Measurements from ENCODE around the gene TMEM259. TPM values are rescaled to one million over a fixed set of nuclear protein-coding genes. Genes with fewer than 3 reads are reported as not detected.

TMEM259 gene
- total RNA-seq, 1 donor from 2014 or later = 157 TPM

DNA sequence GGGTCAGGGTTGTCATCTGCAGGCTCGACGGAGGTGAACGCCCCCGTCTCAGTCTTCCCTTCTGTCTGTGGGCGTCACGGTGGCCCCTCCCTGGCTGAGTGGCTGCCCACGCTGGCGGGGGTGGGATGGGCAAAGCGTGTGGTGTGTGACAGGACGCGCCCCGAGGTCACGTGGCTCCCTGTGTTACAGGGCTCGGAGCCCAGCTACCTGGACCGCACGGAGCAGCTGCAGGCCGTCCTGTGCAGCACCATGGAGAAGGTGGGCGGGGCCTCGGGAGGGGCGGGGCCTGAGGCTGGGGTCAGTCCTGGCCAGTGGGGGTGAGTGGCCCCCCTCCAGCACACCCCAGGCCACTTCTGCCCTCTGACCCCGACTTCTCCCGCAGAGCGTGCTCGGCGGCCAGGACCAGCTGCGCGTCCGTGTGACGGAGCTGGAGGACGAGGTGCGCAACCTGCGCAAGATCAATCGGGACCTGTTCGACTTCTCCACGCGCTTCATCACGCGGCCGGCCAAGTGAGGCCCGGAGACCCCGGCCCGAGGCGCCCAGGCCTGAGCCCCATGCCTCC lies 27.0 kb downstream of the TMEM259 start:
- Mint-ChIP-seq H3K4me1 (ENCODE audit: unreplicated experiment) (peaks cover 1% of the 10 kb centered on the region), H3K27ac (ENCODE audit: unreplicated experiment) (no peak overlapping the region)
- DNase-seq (ENCODE audit: extremely low spot score, unreplicated experiment) = no peak

GRCh38 chr19:993361-993830 lies 27.5 kb downstream of the TMEM259 start:
- H3K9me3 Mint-ChIP-seq (ENCODE audit: unreplicated experiment) = no peaks in the 10 kb centered on the region
- peaks cover 1% of the 10 kb centered on the region for H3K4me1 Mint-ChIP-seq (ENCODE audit: unreplicated experiment)
- peaks cover 8% of the 10 kb centered on the region for H3K36me3 Mint-ChIP-seq (ENCODE audit: unreplicated experiment)
- TF ChIP-seq, protein P1, sequence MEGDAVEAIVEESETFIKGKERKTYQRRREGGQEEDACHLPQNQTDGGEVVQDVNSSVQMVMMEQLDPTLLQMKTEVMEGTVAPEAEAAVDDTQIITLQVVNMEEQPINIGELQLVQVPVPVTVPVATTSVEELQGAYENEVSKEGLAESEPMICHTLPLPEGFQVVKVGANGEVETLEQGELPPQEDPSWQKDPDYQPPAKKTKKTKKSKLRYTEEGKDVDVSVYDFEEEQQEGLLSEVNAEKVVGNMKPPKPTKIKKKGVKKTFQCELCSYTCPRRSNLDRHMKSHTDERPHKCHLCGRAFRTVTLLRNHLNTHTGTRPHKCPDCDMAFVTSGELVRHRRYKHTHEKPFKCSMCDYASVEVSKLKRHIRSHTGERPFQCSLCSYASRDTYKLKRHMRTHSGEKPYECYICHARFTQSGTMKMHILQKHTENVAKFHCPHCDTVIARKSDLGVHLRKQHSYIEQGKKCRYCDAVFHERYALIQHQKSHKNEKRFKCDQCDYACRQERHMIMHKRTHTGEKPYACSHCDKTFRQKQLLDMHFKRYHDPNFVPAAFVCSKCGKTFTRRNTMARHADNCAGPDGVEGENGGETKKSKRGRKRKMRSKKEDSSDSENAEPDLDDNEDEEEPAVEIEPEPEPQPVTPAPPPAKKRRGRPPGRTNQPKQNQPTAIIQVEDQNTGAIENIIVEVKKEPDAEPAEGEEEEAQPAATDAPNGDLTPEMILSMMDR (IDR thresholded peaks at IDR 0.05) = no peak
- no peak for DNase-seq (ENCODE audit: extremely low spot score, unreplicated experiment)
- no peak overlapping the region for H3K27ac Mint-ChIP-seq (ENCODE audit: unreplicated experiment)
- peaks cover 14% of the 10 kb centered on the region for H3K27me3 Mint-ChIP-seq (ENCODE audit: unreplicated experiment)
- H3K4me3 Mint-ChIP-seq (ENCODE audit: unreplicated experiment) = no peak overlapping the region

More for the DNA sequence above, 27.0 kb downstream of the TMEM259 start:
- H3K4me3 Mint-ChIP-seq (ENCODE audit: unreplicated experiment) = no peak overlapping the region
- H3K27me3 Mint-ChIP-seq (ENCODE audit: unreplicated experiment) = peaks cover 17% of the 10 kb centered on the region
- H3K36me3 Mint-ChIP-seq (ENCODE audit: unreplicated experiment) = peaks cover 5% of the 10 kb centered on the region
- H3K9me3 Mint-ChIP-seq (ENCODE audit: unreplicated experiment) = no peaks in the 10 kb centered on the region
- TF ChIP-seq, protein P1 (IDR thresholded peaks at IDR 0.05) = no peak

GRCh38 chr19:992670-993055 lies 28.3 kb downstream of the TMEM259 start:
- Mint-ChIP-seq H3K4me3 (ENCODE audit: unreplicated experiment) (no peak overlapping the region), H3K27me3 (ENCODE audit: unreplicated experiment) (peaks cover 6% of the 10 kb centered on the region), H3K4me1 (ENCODE audit: unreplicated experiment) (peaks cover 4% of the 10 kb centered on the region), H3K9me3 (ENCODE audit: unreplicated experiment) (no peaks in the 10 kb centered on the region), H3K36me3 (ENCODE audit: unreplicated experiment) (peaks cover 11% of the 10 kb centered on the region), H3K27ac (ENCODE audit: unreplicated experiment) (no peak overlapping the region)
- TF ChIP-seq, protein P1 (IDR thresholded peaks at IDR 0.05) = no peak
- DNase-seq (ENCODE audit: extremely low spot score, unreplicated experiment) = no peak

GRCh38 chr19:991932-992669 lies 28.8 kb downstream of the TMEM259 start:
- H3K36me3 Mint-ChIP-seq (ENCODE audit: unreplicated experiment) = peaks cover 11% of the 10 kb centered on the region
- DNase-seq (ENCODE audit: extremely low spot score, unreplicated experiment) = no peak
- no peaks in the 10 kb centered on the region for H3K9me3 Mint-ChIP-seq (ENCODE audit: unreplicated experiment)
- H3K27me3 Mint-ChIP-seq (ENCODE audit: unreplicated experiment) = peaks cover 5% of the 10 kb centered on the region
- H3K27ac Mint-ChIP-seq (ENCODE audit: unreplicated experiment) = no peak overlapping the region
- TF ChIP-seq, protein P1 (IDR thresholded peaks at IDR 0.05) = no peak
- H3K4me1 Mint-ChIP-seq (ENCODE audit: unreplicated experiment) = peaks cover 4% of the 10 kb centered on the region
- no peak overlapping the region for H3K4me3 Mint-ChIP-seq (ENCODE audit: unreplicated experiment)

DNA sequence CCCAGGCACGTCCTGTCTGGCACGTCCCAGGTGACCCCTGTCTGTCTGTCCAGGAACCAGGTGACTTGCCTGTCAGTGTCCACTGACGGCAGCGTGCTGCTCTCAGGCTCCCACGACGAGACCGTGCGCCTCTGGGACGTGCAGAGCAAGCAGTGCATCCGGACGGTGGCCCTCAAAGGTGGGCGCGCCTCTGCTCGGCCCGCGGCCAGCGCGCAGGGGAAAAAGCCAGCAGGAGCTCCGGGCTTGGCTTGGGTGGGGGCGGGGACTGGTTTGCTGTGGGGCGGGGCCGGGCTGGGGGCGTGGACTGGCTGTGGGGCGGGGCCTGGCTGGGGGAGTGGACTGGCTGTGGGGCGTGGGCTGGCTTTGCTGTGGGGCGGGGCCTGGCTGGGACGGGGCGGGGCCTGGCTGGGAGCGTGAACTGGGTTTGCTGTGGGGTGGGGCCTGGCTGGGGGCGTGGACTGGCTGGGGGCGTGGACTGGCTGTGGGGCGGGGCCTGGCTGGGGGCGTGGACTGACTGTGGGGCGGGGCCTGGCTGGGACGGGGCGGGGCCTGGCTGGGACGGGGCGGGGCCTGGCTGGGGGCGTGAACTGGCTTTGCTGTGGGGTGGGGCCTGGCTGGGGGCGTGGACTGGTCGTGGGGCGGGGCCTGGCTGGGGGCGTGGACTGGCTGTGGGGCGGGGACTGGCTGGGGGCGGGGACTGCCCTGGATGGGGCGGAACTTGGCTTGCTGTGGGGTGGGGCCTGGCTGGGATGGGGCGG lies 29.6 kb downstream of the TMEM259 start:
- peaks cover 15% of the 10 kb centered on the region for H3K36me3 Mint-ChIP-seq (ENCODE audit: unreplicated experiment)
- DNase-seq (ENCODE audit: extremely low spot score, unreplicated experiment) = no peak
- peaks cover 4% of the 10 kb centered on the region for H3K4me1 Mint-ChIP-seq (ENCODE audit: unreplicated experiment)
- H3K27ac Mint-ChIP-seq (ENCODE audit: unreplicated experiment) = no peak overlapping the region
- no peaks in the 10 kb centered on the region for H3K9me3 Mint-ChIP-seq (ENCODE audit: unreplicated experiment)
- TF ChIP-seq, protein P1 (IDR thresholded peaks at IDR 0.05) = no peak
- peaks cover under 1% of the 10 kb centered on the region for H3K27me3 Mint-ChIP-seq (ENCODE audit: unreplicated experiment)
- no peak overlapping the region for H3K4me3 Mint-ChIP-seq (ENCODE audit: unreplicated experiment)
